ENCODE data around the gene ARHGEF2.

Gene ARHGEF2

DNA sequence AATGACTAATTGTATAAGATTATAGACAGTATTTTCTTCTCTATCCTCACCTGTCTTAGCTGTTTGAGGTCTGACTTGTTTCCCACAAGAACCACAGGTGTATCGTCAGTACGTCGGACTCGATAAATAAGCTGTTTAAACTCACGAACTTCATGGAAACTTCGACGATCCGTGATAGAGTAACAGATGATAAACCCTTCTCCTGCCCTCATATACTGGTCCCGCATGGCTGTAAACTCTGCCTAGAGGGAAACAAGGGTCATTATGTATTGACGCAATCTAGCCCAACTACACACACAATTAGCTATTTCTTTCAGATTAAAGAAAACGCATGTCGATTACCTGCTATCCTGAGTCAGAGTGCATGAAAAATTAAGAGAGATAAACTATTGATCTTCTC is 74.1 kb downstream of the ARHGEF2 start:
- no peak for DNase-seq

DNA sequence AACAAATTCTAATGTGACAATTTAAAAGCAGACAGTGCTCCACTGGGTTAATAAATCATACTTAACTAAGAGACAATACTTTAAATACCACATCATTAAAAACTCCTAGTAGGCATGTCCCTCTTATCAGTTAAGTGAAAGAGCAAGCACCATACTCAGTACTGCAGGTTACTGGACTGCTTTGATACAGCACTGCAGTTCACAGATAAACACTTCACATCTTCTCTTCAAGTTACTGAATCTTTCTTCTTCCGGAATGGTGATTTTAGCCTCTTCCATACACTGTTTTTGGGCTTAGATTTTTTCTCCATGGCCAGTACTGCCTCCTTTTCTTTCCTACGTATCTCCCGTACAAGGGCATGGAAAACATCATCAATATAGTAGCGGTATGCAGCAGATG is 78.2 kb downstream of the ARHGEF2 start:
- DNase-seq: no peak

DNA sequence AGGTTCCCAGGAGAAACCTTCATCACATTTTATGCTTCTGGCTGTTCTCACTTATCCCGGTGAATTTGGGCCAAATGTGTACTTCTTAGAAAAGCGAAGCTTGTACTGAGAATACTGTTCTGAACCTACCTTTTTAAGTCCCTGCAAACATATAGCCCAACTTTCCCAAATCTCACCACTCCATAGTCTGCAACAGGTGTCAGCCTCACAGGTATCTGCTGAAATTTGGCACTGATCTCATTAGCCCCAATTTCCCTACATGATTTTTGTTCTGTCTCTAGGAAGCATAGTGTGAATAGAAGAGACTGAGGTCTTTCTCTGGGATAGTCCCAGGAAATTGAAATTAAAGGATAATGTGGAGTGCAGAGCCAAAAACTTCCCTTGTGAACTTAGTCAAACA is 78.7 kb downstream of the ARHGEF2 start:
- DNase-seq: no peak

DNA sequence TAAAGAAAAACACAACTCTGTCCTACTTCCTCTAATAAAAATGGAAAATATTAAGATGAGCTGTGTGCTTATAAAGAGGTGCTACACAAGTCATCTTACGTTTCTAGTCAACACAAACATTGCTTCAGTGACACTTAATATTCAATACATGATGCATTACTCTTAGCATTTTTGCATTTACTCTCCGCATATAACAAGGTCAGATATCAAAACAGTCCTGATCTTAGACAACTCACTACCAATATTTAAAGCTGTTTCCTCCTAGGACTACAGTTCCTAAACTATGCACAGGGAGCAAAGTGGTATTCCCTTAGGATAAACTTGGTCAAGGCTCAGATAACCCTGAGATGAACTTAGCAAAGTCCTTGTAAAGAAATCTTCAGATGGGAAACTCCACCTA is 79.5 kb downstream of the ARHGEF2 start:
- no peak for DNase-seq

DNA sequence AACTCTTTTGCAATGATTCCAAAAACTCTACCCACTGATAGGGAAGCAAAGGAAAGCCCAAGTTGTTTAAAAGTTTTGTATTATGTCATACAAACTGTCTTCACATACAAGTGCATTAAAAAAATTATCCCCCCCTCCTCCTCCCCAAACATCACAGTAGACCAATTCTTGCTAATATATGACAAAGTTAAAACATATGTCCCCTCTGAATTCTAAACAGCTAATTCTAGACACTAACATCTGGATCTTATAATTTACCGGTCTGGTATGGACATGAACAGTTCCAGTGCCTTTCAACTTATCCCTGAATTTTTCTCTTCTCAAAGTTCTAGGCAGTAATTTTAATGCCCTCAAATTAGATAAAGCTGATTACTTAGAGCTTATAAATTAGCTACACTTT is 80.6 kb downstream of the ARHGEF2 start:
- DNase-seq: no peak
